Right renal cortex interstitium (tissue), 3 donors: ENCODE results near the gene IL18BP. TPM values are rescaled to one million over a fixed set of nuclear protein-coding genes. Genes with fewer than 3 reads are reported as not detected.

ENCODE experiments used
- DNase-seq, 3 donors: peaks; one replicate each; pipeline ENCODE4 v3.0.0-alpha.2; 2013; ENCODE audit warnings: low read depth in 3 of 3, low spot score in 2 of 3
- polyA plus RNA-seq, 3 donors: library from polyadenylated mRNA; unstranded; fragments of 120-200 nt; gene quantifications; one replicate each; pipeline ENCODE4 v1.2.1, GENCODE V29; 2013; ENCODE audit not compliant: insufficient read length in 3 of 3

IL18BP gene
- polyA plus RNA-seq, 3 donors, result 5.7 to 9.0 (median 6.2) TPM

GRCh38 chr11:72040491-72041363, 42.0 kb downstream of the IL18BP start:
- peak; percentile 94 to 96 (median 94) for DNase-seq

- peak in 2 of 3 donors; percentile 53 to 62 for DNase-seq
Observed at GRCh38 chr11:72041364-72042063, 42.8 kb downstream of the IL18BP start.

GRCh38 chr11:72042064-72042745, 43.5 kb downstream of the IL18BP start:
- DNase-seq, result no peak

GRCh38 chr11:72045849-72046248, 47.1 kb downstream of the IL18BP start:
- peak in 1 of 3 donors; percentile 41 for DNase-seq

GRCh38 chr11:72048766-72049460, 50.2 kb downstream of the IL18BP start:
- no peak for DNase-seq

Other genes with a start within 250 kb of the IL18BP start
- gene DEFB108B, start 165.7 kb upstream of the IL18BP start, polyA plus RNA-seq, result not detected
- 1 to 10 TPM in 1 of 3 donors, not detected in 2; 1.1 TPM for gene DEFB131B, start 120.5 kb upstream of the IL18BP start, polyA plus RNA-seq
- gene XNDC1N, start 70.3 kb upstream of the IL18BP start, polyA plus RNA-seq, result 1 to 10 TPM; 5.6 to 8.1 (median 6.2) TPM
- 10 to 100 TPM; 46.4 to 46.8 (median 46.4) TPM for gene RNF121, start 69.9 kb upstream of the IL18BP start, polyA plus RNA-seq
- gene NUMA1, start 81.6 kb downstream of the IL18BP start, polyA plus RNA-seq, result 100 to 1,000 TPM; 234 to 252 (median 235) TPM
- gene LRRC51, start 81.9 kb downstream of the IL18BP start, polyA plus RNA-seq, result 10 to 100 TPM; 23.5 to 25.7 (median 25.3) TPM
- gene LAMTOR1, start 104.4 kb downstream of the IL18BP start, polyA plus RNA-seq, result 100 to 1,000 TPM; 108 to 125 (median 118) TPM
- not detected for gene TOMT, start 107.0 kb downstream of the IL18BP start, polyA plus RNA-seq
- 10 to 100 TPM; 60.8 to 67.2 (median 64.1) TPM for gene ANAPC15, start 113.8 kb downstream of the IL18BP start, polyA plus RNA-seq
- 1 to 10 TPM; 1.6 to 2.8 (median 1.9) TPM for gene FOLR3, start 136.8 kb downstream of the IL18BP start, polyA plus RNA-seq
- 10 to 100 TPM; 50.6 to 57.0 (median 53.7) TPM for gene FOLR1, start 193.2 kb downstream of the IL18BP start, polyA plus RNA-seq
- gene FOLR2, start 217.9 kb downstream of the IL18BP start, polyA plus RNA-seq, result 10 to 100 TPM in 1 of 3 donors, 1 to 10 TPM in 2; 9.6 to 10.8 (median 9.7) TPM
- 100 to 1,000 TPM; 132 to 144 (median 137) TPM for gene INPPL1, start 225.9 kb downstream of the IL18BP start, polyA plus RNA-seq
- not detected for gene PHOX2A, start 245.3 kb downstream of the IL18BP start, polyA plus RNA-seq